Prostate gland (tissue), 2 donors: Measurements from ENCODE around the gene NDUFAF4. TPM values are rescaled to one million over a fixed set of nuclear protein-coding genes. Genes with fewer than 3 reads are reported as not detected.

Source experiments
- DNase-seq: peaks from one replicate; pipeline ENCODE4 v3.0.0-alpha.2; 2019; ENCODE audit warnings: low spot score
- H3K27ac ChIP-seq, 2 donors: fragments of 200-600 bp; sonication (generic); 2 replicates each; pipeline ENCODE4 v1.5.1; 2017 to 2019
- H3K27me3 ChIP-seq: fragments of 200-600 bp; sonication (generic); replicated peaks from 2 replicates; pipeline ENCODE4 v1.5.1; 2019; ENCODE audit not compliant: insufficient read depth
- H3K36me3 ChIP-seq, 2 donors: fragments of 200-600 bp; sonication (generic); 1 replicate in 1 of 2; 2 replicates in 1 of 2; pipeline versions ENCODE4 v1.5.1 to v1.8.1; 2017 to 2019
- H3K4me1 ChIP-seq: fragments of 200-600 bp; sonication (generic); replicated peaks from 2 replicates; pipeline ENCODE4 v1.5.1; 2019
- H3K4me3 ChIP-seq, 2 donors: fragments of 200-600 bp; sonication (generic); 2 replicates each; pipeline ENCODE4 v1.5.1; 2017 to 2019
- H3K9me3 ChIP-seq: fragments of 200-600 bp; sonication (generic); 2 replicates; pipeline ENCODE4 v1.5.1; 2017
- POLR2A ChIP-seq: fragments of 450-650 bp; IDR thresholded peaks from one replicate; pipeline ENCODE4 v1.6.1; 2016; ENCODE audit warnings: antibody characterized with exemption, mild to moderate bottlenecking
- POLR2AphosphoS5 ChIP-seq: sonication (generic); formaldehyde crosslinking; IDR thresholded peaks from one replicate; pipeline ENCODE4 v1.6.1; 2017; ENCODE audit warnings: antibody characterized with exemption
- WGBS: methylation state at CpG from one replicate; pipeline ENCODE4 v1.1.5; 2018; 5-methylcytosine and 5-hydroxymethylcytosine counted together
- intact Hi-C: fragments of 100-400 bp; cut with DNase I; formaldehyde crosslinking; loops from one replicate; pipeline ENCODE4 v1.14.2; 2022
- total RNA-seq, 2 donors: library from RNA; depleted of rRNA; stranded (reverse); fragments of >200 nt; gene quantifications; one replicate each; pipeline ENCODE4 v1.1.0, GENCODE V29; 2016
- TF ChIP-seq, protein P1 (sequence below), 4 experiments: fragments of 200-600 bp in 2 of 4; fragments of 450-650 bp in 2 of 4; sonication (generic) in 2 of 4; IDR thresholded peaks; 1 replicate in 3 of 4; 2 replicates in 1 of 4; pipeline ENCODE4 v1.5.1; 2016 to 2019; ENCODE audit warnings: antibody characterized with exemption in 4 of 4, mild to moderate bottlenecking in 2 of 4, moderate library complexity in 2 of 4

NDUFAF4 gene
- total RNA-seq, 2 donors from 2014 or later, result 15.6 to 29.9 TPM

DNA sequence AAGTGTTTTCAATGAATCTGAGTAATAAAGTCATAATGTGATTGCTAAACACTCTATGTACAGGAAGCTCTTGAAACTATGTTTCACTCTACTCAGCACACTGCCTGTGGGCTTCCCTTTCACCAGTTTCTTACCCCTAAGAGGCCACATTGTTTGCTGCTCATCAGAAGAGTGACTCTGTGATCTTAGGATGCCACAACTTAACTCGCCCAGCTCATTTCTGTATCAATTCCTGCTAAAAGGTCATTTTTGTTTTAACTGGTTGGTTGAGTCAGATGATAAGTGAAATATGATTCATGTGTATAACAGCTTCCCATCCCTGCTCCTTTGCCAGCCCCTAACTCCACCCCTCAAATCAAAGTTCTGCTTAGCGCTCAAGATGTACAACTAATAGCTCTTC, 9.8 kb upstream of the NDUFAF4 start:
- Histone ChIP-seq H3K27ac (no peak overlapping the region), H3K9me3 (no peaks in the 10 kb centered on the region), H3K4me3 (no peak overlapping the region), H3K36me3 (no peaks in the 10 kb centered on the region), H3K4me1 (no peaks in the 10 kb centered on the region), H3K27me3 (no peaks in the 10 kb centered on the region)
- TF ChIP-seq POLR2AphosphoS5 (no peak), POLR2A (no peak)
- TF ChIP-seq, protein P1, sequence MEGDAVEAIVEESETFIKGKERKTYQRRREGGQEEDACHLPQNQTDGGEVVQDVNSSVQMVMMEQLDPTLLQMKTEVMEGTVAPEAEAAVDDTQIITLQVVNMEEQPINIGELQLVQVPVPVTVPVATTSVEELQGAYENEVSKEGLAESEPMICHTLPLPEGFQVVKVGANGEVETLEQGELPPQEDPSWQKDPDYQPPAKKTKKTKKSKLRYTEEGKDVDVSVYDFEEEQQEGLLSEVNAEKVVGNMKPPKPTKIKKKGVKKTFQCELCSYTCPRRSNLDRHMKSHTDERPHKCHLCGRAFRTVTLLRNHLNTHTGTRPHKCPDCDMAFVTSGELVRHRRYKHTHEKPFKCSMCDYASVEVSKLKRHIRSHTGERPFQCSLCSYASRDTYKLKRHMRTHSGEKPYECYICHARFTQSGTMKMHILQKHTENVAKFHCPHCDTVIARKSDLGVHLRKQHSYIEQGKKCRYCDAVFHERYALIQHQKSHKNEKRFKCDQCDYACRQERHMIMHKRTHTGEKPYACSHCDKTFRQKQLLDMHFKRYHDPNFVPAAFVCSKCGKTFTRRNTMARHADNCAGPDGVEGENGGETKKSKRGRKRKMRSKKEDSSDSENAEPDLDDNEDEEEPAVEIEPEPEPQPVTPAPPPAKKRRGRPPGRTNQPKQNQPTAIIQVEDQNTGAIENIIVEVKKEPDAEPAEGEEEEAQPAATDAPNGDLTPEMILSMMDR (IDR thresholded peaks at IDR 0.05), result no peak
- DNase-seq, result no peak
- 84% methylated on average over 2 of the region's 2 CpGs for WGBS
- intact Hi-C loops, result no loop called here

DNA sequence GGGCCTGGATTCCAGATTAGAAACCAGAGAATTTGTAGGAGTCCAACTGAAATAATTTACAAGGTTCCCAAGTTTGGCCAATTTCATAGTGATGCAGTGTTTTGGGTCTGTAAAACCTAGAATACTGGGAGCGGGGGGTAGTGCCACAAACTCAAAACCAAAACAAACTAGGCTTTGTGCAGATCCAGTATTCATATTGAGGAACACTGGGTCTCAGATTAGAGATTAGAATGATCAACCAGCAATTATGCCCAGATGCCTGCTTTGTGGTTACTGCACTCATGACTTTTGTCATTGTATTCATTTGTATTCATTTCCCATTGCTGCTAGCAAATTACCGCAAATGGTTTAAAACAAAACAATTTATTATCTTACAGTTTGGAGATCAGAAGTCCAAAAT, 3.2 kb upstream of the NDUFAF4 start:
- no peaks in the 10 kb centered on the region for H3K36me3 ChIP-seq
- H3K4me3 ChIP-seq, result no peak overlapping the region
- no peak overlapping the region for H3K27ac ChIP-seq
- H3K4me1 ChIP-seq, result peaks cover 5% of the 10 kb centered on the region
- TF ChIP-seq, protein P1 (IDR thresholded peaks at IDR 0.05), result no peak
- TF ChIP-seq POLR2AphosphoS5 (no peak), POLR2A (no peak)
- WGBS, result 81% methylated on average over 2 of the region's 2 CpGs
- H3K9me3 ChIP-seq, result no peaks in the 10 kb centered on the region
- DNase-seq, result no peak
- no peaks in the 10 kb centered on the region for H3K27me3 ChIP-seq
- intact Hi-C loops, result no loop called here

DNA sequence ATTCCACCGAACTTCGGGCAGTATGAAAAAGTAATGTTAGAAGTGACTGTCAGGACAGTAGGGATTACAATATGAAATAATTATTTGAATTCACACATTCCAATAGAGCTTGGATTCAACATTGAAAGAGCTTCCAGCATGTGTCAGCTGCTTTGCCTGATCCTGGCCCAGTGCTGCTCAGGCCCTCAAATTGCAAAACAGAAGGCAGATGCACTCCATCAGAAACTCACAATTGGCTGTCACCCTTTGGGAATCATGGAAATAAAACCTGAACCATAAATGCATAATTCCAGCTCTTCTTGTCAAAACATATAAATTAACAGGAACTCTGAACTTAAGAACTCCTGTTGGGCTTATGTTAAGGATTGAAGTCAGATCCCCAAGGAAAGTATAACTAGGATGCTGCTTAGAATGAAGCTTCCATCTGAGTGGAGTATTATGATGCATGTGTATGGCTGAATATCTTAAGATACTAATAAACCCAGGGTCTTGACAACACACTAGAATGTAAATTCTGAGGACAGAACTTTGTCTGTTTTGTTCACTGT, 1.8 kb upstream of the NDUFAF4 start:
- DNase-seq, result no peak
- WGBS, result 94% methylated on average over 2 of the region's 2 CpGs
- H3K36me3 ChIP-seq, result no peaks in the 10 kb centered on the region
- H3K27ac ChIP-seq, result no peak overlapping the region
- TF ChIP-seq POLR2AphosphoS5 (no peak), POLR2A (no peak)
- intact Hi-C loops, result loop anchor here (1.0 to 10.0 kb wide), 2 partner anchors 160 to 275 kb away; no protein-coding TSS in a partner anchor
- H3K9me3 ChIP-seq, result no peaks in the 10 kb centered on the region
- H3K4me1 ChIP-seq, result peaks cover 5% of the 10 kb centered on the region
- H3K27me3 ChIP-seq, result no peaks in the 10 kb centered on the region
- H3K4me3 ChIP-seq, result no peak overlapping the region

DNA sequence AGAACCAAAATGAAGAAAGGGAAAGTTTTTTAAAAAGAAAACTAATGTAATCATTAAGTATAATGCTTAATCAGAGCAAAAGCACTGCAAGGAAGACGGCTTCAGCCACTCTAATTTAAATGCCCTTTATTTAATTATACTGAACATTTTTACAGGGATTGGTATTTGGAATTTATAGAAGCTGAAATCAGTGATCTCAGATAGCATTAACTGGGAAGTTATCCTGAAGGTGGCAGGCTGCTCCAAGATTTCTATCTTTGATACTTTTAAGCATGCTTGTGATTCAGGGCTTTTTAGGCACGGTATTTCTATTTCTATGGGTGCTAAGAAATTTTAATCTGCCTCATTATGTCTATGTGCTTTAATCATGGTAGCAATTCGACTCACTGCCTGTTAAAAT, 1.3 kb upstream of the NDUFAF4 start:
- Histone ChIP-seq H3K36me3 (no peaks in the 10 kb centered on the region), H3K27me3 (no peaks in the 10 kb centered on the region), H3K4me3 (no peak overlapping the region), H3K9me3 (no peaks in the 10 kb centered on the region), H3K27ac (peak overlapping the region; percentile 67 to 82), H3K4me1 (peaks cover 5% of the 10 kb centered on the region)
- intact Hi-C loops, result loop anchor here (1.0 to 10.0 kb wide), 2 partner anchors 160 to 274 kb away; no protein-coding TSS in a partner anchor
- TF ChIP-seq POLR2AphosphoS5 (no peak), POLR2A (no peak)
- TF ChIP-seq, protein P1 (IDR thresholded peaks at IDR 0.05), result peak in 2 of 4 experiments; percentile 61 to 70
- WGBS, result 24% methylated on average over 3 of the region's 3 CpGs
- peak; percentile 19 for DNase-seq

DNA sequence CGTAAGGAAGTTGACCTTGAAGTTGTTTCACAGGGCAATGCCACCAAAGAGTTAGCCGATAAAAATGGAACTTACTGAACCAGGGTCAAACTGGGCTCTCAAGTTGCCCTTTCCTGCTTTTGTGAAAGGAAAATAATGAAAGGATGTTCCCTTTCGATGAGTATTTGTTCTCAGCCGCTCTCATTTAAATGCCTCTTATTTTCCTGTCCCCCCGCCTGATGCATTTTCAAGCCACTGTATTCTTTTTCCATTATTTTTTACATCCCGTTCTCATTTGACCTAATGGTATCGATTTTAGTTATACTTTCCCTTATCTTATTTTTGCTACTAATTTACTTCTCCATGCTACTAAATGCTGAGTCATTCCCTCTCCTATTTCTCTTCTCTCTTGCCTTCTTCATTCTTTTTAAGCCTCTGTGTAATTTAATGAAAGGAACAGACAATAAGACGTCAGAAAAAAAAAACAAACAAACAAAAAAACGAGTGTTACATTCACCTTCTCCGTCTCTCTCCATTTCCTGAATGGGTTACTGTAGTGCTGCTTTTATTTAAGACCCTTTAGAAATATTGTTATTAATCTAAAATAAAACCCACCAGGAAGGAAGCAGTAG, 655 bp upstream of the NDUFAF4 start:
- H3K36me3 ChIP-seq, result no peaks in the 10 kb centered on the region
- no peak for TF ChIP-seq POLR2AphosphoS5
- TF ChIP-seq, protein P1 (IDR thresholded peaks at IDR 0.05), result no peak
- no peak for TF ChIP-seq POLR2A
- H3K27me3 ChIP-seq, result no peaks in the 10 kb centered on the region
- H3K4me3 ChIP-seq, result peak overlapping the region; percentile 78 to 80
- no peaks in the 10 kb centered on the region for H3K9me3 ChIP-seq
- intact Hi-C loops, result loop anchor here (10.0 kb wide), 1 partner anchor 274 kb away; no protein-coding TSS in a partner anchor
- H3K4me1 ChIP-seq, result peaks cover 5% of the 10 kb centered on the region
- peak overlapping the region; percentile 67 to 82 for H3K27ac ChIP-seq
- WGBS, result 6% methylated on average over 10 of the region's 10 CpGs
- DNase-seq, result no peak
